Cardiac septum (tissue), 1 donor: ENCODE results near the gene RAD1. TPM values are rescaled to one million over a fixed set of nuclear protein-coding genes. Genes with fewer than 3 reads are reported as not detected.

Source experiments
- DNase-seq: peaks from one replicate; pipeline ENCODE4 v3.0.0-alpha.2; 2020; ENCODE audit warnings: low spot score
- intact Hi-C: fragments of 100-400 bp; cut with DNase I; formaldehyde crosslinking; loops from one replicate; pipeline ENCODE4 v1.14.0; 2022
- long read RNA-seq: library from polyadenylated mRNA; unstranded; transcript quantifications from one replicate; pipeline ENCODE4 v2.0.0, GENCODE V29; 2021
- total RNA-seq: library from RNA; stranded (reverse); fragmentation: NEBNext Ultra II Directional; extraction: Animal tissue kit (Norgen Biotek cat#: 25700); gene quantifications from one replicate; pipeline ENCODE4 v1.2.1, GENCODE V29; 2021
- donor health status: DM: no; HTN: no; CAD: no.

Gene RAD1
- total RNA-seq, result 23.4 TPM
- long read RNA-seq, full-length matches to known transcripts, result 16 of 29 reads
- long read RNA-seq, partial matches to known transcripts, result 4 of 29 reads
- long read RNA-seq, other reads (novel, unspliced or antisense), result 9 of 29 reads

DNA sequence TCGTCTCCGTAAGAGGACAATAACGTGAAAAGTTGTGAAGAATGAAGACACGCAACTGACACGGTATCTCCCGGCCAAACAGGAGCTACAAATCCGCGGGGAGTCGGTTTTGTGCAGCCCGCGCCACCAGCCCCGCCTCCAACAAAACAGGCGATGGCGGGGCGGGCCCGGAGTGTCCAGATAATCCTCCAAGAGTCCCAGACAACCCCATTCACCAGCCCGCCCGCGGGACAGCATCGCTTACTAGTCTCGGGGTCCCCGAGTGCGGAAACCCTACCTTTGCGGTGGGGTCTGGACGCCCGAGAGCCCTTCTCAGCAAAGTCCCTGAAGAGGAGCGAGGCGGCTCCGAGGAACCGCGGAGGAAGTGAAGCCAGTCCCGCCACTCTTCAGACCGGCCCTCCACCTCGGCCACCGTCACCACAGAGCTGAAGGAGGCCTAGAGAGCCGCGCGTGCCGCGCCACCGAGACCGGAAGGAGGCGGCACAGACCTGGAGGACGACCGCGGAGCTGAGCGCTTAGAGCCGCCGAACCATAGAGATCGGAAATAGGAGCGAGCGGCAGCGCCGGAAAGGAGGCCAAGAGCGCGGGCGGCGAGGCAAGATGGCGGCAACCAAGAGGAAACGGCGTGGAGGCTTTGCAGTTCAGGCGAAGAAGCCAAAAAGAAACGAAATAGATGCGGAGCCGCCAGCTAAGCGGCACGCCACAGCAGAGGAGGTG lies at the start of gene RAD1, which contains the start of gene BRIX1:
Gene RAD1, minus strand, starts transcription at position 366 of the 717 bp plus-strand sequence. CDS start 612 bp downstream, outside the sequence.
Gene BRIX1, plus strand, starts transcription at position 573 of the 717 bp plus-strand sequence. Its CDS starts 28 bp downstream, at position 601.
- intact Hi-C loops, result loop anchor here (1.0 kb wide), 1 partner anchor 14 kb away; the partner anchor contains the start of gene DNAJC21
- DNase-seq, result peak; percentile 99

- DNase-seq, result no peak
- intact Hi-C loops, result no loop called here
Observed at GRCh38 chr5:34959323-34959722, 44.0 kb upstream of the RAD1 start.

DNA sequence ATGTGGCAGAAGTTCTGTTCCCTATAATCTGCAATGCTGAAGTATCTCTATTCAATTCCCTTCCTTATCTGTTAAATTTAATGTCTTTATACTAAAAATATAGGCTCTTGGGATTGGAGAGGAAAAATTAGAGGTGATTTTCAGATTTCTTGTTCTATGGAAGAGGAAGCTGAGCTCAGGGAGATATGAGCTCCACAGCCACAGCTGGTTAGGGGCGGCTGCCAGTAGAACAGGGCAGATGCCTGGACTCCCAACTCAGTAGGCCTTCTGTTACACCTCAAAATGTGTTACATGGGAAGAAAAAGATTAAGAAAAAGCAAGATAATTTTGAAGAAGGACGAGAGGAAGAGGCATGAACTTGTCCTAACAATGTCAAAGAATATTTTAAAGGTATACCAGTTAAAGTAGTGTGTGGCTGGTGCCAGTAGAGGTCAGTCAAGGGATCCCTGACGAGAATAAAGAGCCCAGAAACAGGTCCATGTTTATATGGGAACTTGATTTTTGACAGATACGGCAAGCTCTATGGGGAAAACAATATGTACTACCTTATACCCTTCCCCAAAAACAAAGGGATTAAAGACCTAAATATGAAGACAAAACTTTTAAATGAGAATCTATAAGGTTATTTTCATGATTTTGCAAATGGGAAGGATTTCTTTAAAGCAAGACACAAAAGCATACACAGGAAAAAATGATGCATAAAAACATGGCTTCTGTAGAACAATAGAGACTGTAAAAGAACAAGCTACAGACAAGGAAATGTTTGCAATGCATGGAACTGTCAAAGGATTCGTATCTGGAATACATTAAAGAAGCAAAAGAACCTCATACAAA lies 42.8 kb upstream of the RAD1 start:
- intact Hi-C loops, result no loop called here
- no peak for DNase-seq

GRCh38 chr5:34957321-34957720 lies 42.0 kb upstream of the RAD1 start:
- no peak for DNase-seq
- intact Hi-C loops, result no loop called here

DNA sequence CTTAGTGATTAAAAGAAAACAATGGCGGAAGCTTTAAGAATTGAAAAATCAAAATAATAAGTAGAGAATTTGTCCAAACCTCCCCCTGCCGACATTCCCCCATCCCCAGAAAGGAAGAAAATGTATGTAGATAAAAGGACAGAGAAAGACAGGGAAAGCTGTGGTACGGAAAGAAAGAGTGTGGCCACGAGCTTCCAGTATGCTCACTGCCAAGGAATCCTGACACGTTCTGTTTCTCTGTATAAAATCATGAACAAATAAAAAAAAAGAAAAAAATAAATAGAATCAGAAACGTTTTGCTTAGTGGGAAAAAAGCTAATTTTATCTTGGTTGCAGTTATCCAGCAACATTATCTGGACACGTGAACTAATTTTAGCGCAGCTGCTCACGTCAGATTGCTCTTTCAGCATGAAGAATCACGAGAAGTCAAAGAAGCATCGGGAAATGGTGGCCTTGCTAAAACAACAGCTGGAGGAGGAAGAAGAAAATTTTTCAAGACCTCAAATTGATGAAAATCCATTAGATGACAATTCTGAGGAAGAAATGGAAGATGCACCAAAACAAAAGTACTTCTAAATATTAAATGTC lies 29.2 kb upstream of the RAD1 start:
- no peak for DNase-seq

DNA sequence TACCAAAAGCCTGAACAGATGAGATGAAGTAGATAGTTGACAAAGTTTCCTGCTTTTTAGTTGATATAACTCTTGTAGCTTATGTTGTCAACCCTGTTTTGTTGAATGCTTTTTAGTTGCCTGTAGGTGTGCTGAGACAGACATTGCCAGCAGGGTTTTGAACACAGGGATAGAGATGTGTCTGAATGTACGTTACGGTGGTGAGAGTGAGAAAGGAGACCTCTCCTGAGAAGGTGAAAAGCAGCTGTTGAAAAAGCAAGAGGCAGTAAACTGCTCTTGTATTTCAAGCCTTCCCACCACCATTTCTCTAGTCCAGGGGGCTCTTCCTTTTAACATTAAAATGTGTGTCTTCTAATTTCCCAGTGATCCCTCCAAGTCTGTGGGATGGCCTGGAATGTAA lies 28.7 kb upstream of the RAD1 start:
- DNase-seq, result no peak
- intact Hi-C loops, result no loop called here

More for the DNA sequence above, 29.2 kb upstream of the RAD1 start:
- intact Hi-C loops, result no loop called here

GRCh38 chr5:34941936-34942335 lies 26.6 kb upstream of the RAD1 start:
- no peak for DNase-seq
- intact Hi-C loops, result no loop called here

DNA sequence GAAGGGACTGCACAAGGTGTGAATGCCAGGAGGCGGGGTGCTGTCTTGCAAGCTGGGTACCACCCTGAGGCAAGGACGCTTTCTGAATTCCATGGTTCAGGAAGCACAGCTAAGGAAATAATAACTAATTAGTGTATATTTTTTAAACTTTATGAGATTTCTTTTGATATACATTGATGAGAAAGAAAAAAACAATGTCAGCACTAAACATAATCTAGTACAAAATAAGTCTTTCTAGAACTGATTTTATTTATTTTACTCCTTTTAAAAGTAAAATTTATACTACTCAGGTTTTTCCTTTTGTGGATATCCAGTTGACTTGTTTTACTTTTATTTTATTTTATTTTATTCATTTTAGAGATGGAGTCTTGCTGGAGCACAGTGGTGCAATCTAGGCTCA lies 17.6 kb upstream of the RAD1 start:
- intact Hi-C loops, result no loop called here

DNA sequence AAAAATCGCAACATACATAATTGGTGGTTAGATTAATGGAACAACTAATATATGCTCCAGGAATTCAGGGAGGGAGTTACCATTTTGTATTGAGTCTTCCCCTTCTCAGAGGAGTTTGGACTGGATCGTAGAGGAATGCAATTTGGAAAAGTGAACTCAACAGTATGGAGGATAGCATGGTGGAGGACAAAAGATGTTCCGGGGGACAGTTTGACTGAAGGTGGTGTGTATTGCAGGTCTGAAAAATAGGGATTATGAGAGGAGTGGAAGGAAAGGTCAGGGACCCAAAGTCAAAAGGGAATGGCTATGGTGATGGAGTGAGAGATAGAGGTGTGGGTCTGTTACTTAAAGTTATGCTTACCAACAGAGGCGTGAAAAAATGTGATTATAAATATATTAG lies 15.6 kb upstream of the RAD1 start:
- DNase-seq, result no peak
- intact Hi-C loops, result no loop called here

More for the DNA sequence above, 17.6 kb upstream of the RAD1 start:
- DNase-seq, result no peak

GRCh38 chr5:34930462-34930844 lies 15.1 kb upstream of the RAD1 start:
- intact Hi-C loops, result no loop called here
- no peak for DNase-seq

DNA sequence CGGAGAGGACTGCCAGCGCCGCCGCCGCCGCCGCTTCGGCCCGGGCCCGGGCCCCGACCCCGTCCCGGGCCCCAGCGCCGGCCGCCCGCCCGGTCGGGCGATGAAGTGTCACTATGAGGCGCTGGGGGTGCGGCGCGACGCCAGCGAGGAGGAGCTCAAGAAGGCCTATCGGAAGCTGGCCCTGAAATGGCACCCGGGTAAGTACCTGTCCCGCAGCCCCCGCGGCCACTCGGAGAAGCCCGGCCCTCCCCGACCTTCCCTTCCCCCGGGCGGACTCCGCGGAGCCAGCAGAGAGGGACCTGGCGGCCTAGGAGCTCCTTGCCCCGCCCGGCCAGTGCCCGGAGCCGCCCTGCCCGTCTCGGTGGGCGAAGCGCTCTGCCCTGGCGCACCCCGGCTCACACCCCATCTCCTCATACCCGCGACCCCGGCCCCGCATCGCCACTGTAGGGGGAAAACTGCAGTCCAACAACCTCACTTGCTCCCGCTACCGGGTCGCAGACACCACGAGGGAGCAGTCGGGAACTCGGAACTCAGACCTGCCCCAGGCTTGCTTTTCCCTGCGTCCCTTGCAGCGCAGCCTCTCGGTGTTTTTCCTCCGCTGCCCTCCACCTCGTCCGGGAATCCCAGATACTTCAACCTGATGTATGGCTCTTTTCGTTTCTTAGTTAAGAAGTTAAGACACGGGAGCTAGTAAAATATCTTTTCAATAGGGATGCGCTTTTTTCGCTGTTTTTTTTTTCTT lies 14.6 kb upstream of the RAD1 start:
- DNase-seq, result peak; percentile 92
- intact Hi-C loops, result loop anchor here (1.0 to 10.0 kb wide), 2 partner anchors 15 to 925 kb away; partner anchors contain the start of genes AMACR, BRIX1 and RAD1

GRCh38 chr5:34929134-34929719 lies 13.9 kb upstream of the RAD1 start, which contains the start of gene DNAJC21:
Gene DNAJC21, plus strand, starts transcription at chr5:34929559. Its CDS starts 261 bp downstream, at chr5:34929820.
- DNase-seq, result peak; percentile 99
- intact Hi-C loops, result loop anchor here (1.0 to 10.0 kb wide), 2 partner anchors 14 to 924 kb away; partner anchors contain the start of genes AMACR, BRIX1 and RAD1

DNA sequence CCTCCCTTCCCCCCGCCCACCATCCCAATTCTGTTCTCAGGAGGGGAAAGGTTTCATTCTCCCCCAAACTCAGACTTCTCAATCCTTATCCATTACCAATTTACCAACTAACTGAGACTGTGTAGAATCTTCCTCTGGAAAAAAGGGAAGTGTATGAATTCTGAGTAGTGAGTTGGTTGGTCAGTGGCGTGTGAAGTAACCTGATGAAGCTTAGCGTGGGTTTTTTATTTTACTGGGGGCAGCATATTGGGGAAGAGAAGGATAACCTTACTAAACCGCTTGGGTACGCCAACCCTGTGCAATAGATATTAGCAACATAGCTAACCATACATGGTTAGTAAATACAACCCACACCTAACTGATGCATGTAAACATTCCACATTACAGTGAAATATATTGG lies 13.0 kb upstream of the RAD1 start:
- no peak for DNase-seq
- intact Hi-C loops, result loop anchor here (10.0 kb wide), 1 partner anchor 923 kb away; the partner anchor contains the start of gene AMACR

DNA sequence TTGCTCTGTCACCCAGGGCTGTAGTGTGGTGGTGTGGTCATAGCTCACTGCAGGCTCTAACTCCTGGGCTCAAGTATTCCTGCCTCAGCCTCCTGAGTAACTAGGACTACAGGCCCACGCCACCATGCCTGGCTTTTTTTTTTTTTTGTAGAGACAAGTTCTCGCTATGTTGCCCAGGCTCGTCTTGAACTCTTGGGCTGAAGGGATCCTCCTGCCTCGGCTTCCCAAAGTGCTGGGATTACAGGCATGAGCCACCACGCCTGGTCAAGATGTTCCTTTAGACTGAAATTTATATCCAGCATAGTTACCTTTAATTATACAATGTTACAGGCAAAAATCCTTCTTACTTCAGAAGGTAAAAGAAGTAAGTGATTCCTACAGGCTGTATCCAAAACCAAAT lies 12.5 kb upstream of the RAD1 start:
- intact Hi-C loops, result loop anchor here (10.0 kb wide), 1 partner anchor 923 kb away; the partner anchor contains the start of gene AMACR
- DNase-seq, result no peak

DNA sequence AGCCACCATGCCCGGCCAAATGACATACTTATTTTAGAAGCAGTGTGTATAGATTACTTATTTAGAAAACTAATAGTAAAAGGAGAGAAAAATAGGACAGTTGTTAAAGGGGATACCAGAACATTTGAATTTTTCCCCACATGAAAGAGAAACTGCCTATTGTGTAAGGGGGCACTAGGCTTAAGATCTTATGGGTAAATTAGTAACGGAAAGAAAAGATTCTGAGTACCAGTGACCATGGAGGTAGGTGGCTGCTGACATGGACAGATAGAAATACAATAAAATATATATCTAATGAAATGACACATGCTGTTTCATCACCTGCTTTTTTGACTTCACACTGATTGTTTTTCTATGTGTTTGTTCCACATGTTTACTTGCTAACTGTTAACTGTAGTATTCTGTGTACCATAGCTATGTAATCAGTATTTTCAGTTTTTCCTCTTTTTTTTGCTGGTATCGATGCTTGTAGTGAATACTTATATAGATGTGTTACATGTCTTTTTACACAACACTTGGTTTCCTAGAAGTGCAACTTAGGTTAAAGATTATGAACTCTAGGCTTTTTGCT lies 11.1 kb upstream of the RAD1 start:
- DNase-seq, result no peak
- intact Hi-C loops, result loop anchor here (10.0 kb wide), 1 partner anchor 922 kb away; the partner anchor contains the start of gene AMACR

DNA sequence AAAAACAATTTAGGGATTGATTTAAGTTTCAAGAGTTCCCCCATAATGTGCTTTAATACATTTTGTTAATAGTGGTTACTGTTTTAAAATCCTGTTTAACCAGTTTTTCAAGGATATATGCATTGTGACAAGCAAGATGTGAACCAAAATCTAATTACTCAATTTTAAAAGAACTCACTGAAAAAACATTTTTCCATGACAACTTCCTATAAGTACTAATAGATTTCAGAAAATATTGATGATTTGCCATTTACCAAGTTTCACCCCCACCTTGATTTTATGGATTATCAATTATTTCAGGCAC lies 9.1 kb upstream of the RAD1 start:
- no peak for DNase-seq
- intact Hi-C loops, result loop anchor here (10.0 kb wide), 1 partner anchor 920 kb away; the partner anchor contains the start of gene AMACR

- DNase-seq, result no peak
- intact Hi-C loops, result loop anchor here (10.0 kb wide), 1 partner anchor 919 kb away; the partner anchor contains the start of gene AMACR
Observed at GRCh38 chr5:34923694-34924461, 8.6 kb upstream of the RAD1 start.
